ENCODE results near the gene CDC27.
"Not testable (repeated sequence)": the region's sequence is repeated elsewhere in the genome, so short reads cannot be mapped to it uniquely, and the experiment has no call there.

The CDC27 gene

GRCh38 chr17:47219621-47220475 is 30.8 kb upstream of the CDC27 start:
- FAIRE-seq = no peak

- FAIRE-seq = no peak
Observed at GRCh38 chr17:47218896-47219430, 29.9 kb upstream of the CDC27 start.

- FAIRE-seq = not testable (repeated sequence)
Observed at GRCh38 chr17:47217279-47217678, 28.2 kb upstream of the CDC27 start.

GRCh38 chr17:47216821-47217220 is 27.7 kb upstream of the CDC27 start:
- not testable (repeated sequence) for FAIRE-seq

- no peak for FAIRE-seq
Observed at GRCh38 chr17:47214931-47215330, 25.8 kb upstream of the CDC27 start.

- no peak for FAIRE-seq
Observed at GRCh38 chr17:47213540-47213939, 24.4 kb upstream of the CDC27 start.

GRCh38 chr17:47212458-47212857 is 23.4 kb upstream of the CDC27 start:
- FAIRE-seq = no peak

GRCh38 chr17:47210779-47211178 is 21.7 kb upstream of the CDC27 start:
- no peak for FAIRE-seq

- no peak for FAIRE-seq
Observed at GRCh38 chr17:47210105-47210504, 21.0 kb upstream of the CDC27 start.

GRCh38 chr17:47209499-47209898 is 20.4 kb upstream of the CDC27 start:
- FAIRE-seq = no peak

GRCh38 chr17:47208744-47209488 is 19.8 kb upstream of the CDC27 start, which contains the start of gene MYL4:
Gene MYL4 (plus strand): TSS chr17:47209348. CDS start chr17:47209423, 75 bp downstream.
- FAIRE-seq = no peak

- FAIRE-seq = no peak
Observed at GRCh38 chr17:47207143-47208067, 18.3 kb upstream of the CDC27 start.

GRCh38 chr17:47205419-47205963 is 16.4 kb upstream of the CDC27 start:
- no peak for FAIRE-seq

- FAIRE-seq = no peak
Observed at GRCh38 chr17:47204722-47205418, 15.8 kb upstream of the CDC27 start.

GRCh38 chr17:47203984-47204721 is 15.1 kb upstream of the CDC27 start:
- FAIRE-seq = no peak

- no peak for FAIRE-seq
Observed at GRCh38 chr17:47201166-47201565, 12.1 kb upstream of the CDC27 start.

GRCh38 chr17:47200325-47200664 is 11.2 kb upstream of the CDC27 start:
- no peak for FAIRE-seq

GRCh38 chr17:47199627-47200324 is 10.7 kb upstream of the CDC27 start:
- FAIRE-seq = no peak

- no peak for FAIRE-seq
Observed at GRCh38 chr17:47197821-47198220, 8.7 kb upstream of the CDC27 start.

GRCh38 chr17:47193931-47194511 is 4.9 kb upstream of the CDC27 start:
- FAIRE-seq = no peak
